Nucleus accumbens (tissue), 56 donors: ENCODE measurements around the gene SPATA46.
"Not testable (repeated sequence)": the region's sequence is repeated elsewhere in the genome, so short reads cannot be mapped to it uniquely, and the experiment has no call there.

ENCODE experiments used
- DNase-seq, 56 donors: peaks; one replicate each; lab custom pipeline; 2025; lab: John Stamatoyannopoulos, UW

Gene SPATA46

GRCh38 chr1:162360237-162360873 is 16.3 kb downstream of the SPATA46 start:
- DNase-seq, result no peak

GRCh38 chr1:162359523-162360236 is 17.0 kb downstream of the SPATA46 start:
- no peak for DNase-seq

- DNase-seq, result no peak
Measured at GRCh38 chr1:162358928-162359327, 17.7 kb downstream of the SPATA46 start.

GRCh38 chr1:162357681-162358266 is 18.9 kb downstream of the SPATA46 start:
- DNase-seq, result no peak

GRCh38 chr1:162353702-162354101 is 23.0 kb downstream of the SPATA46 start:
- no peak for DNase-seq

GRCh38 chr1:162353078-162353477 is 23.6 kb downstream of the SPATA46 start:
- no peak for DNase-seq

GRCh38 chr1:162351874-162352273 is 24.8 kb downstream of the SPATA46 start:
- not testable (repeated sequence) for DNase-seq

- no peak for DNase-seq
Measured at GRCh38 chr1:162351246-162351842, 25.3 kb downstream of the SPATA46 start.

- no peak for DNase-seq
Measured at GRCh38 chr1:162349635-162350330, 26.9 kb downstream of the SPATA46 start.

GRCh38 chr1:162347281-162347680 is 29.4 kb downstream of the SPATA46 start:
- DNase-seq, result no peak

- DNase-seq, result no peak
Measured at GRCh38 chr1:162343470-162343869, 33.2 kb downstream of the SPATA46 start.

GRCh38 chr1:162342452-162342983 is 34.1 kb downstream of the SPATA46 start:
- no peak for DNase-seq

- DNase-seq, result no peak
Measured at GRCh38 chr1:162336621-162337285, 39.9 kb downstream of the SPATA46 start.

- peak in 10 of 56 donors; percentile 1 to 42 (median 6) for DNase-seq
Measured at GRCh38 chr1:162335126-162335525, 41.5 kb downstream of the SPATA46 start.

- no peak for DNase-seq
Measured at GRCh38 chr1:162333991-162334390, 42.7 kb downstream of the SPATA46 start.

GRCh38 chr1:162329826-162330225 is 46.8 kb downstream of the SPATA46 start:
- DNase-seq, result no peak

- no peak for DNase-seq
Measured at GRCh38 chr1:162328512-162328911, 48.1 kb downstream of the SPATA46 start.

GRCh38 chr1:162327788-162328165 is 48.9 kb downstream of the SPATA46 start:
- DNase-seq, result no peak

- no peak for DNase-seq
Measured at GRCh38 chr1:162327144-162327787, 49.4 kb downstream of the SPATA46 start.

- no peak for DNase-seq
Measured at GRCh38 chr1:162326559-162326958, 50.1 kb downstream of the SPATA46 start.
